ENCODE results near the gene PARP3. TPM values are rescaled to one million over a fixed set of nuclear protein-coding genes. Genes with fewer than 3 reads are reported as not detected.

The PARP3 gene
- total and polyA plus RNA-seq, 2 of the 8 experiments (the other 6 are each of a cell fraction or from before 2014, with no cell fraction given): 1.3 to 1.6 TPM

DNA sequence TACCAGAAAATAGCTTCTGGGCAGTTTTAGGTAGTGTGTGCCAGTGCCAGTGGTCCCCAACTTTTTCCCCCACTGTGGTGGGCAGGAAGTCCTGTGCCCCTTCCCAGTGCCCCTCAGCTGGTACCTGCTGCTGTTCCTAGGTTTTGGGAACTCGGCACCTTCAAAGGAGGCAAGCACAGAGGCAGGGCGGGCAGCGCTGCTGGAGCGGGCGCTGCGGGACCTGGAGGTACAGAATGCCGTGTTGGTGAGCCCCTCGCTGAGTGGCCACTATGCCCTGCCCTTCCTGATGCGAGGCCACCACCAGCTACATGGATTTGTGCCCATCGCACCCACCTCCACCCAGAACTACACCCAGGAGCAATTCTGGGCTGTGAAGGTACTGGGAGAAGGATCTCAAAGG is 38.1 kb downstream of the PARP3 start:
- Histone ChIP-seq H3K14ac (ENCODE audit: insufficient read length) (no peak overlapping the region), H3K23me2 (ENCODE audit: low read depth, low read length) (peaks cover 10% of the 10 kb centered on the region), H3K4me3 (ENCODE audit: extremely low read depth in 1 of 4, insufficient read depth in 2 of 4, low read depth in 3 of 4, low read length in 4 of 4) (no peak overlapping the region), H4K20me1 (replicated peaks in 1 of 2; ENCODE audit: control insufficient read depth in 1 of 2, insufficient read depth in 2 of 2, low read length in 2 of 2) (peaks cover 0 to 6% of the 10 kb centered on the region in 2 experiments), H2BK5ac (ENCODE audit: low read depth, low read length) (no peak overlapping the region), H2BK15ac (ENCODE audit: low read length) (no peak overlapping the region), H3K4me1 (replicated peaks in 1 of 4; ENCODE audit: control insufficient read depth in 3 of 4, insufficient read depth in 4 of 4, low read length in 3 of 4) (peaks cover 5 to 18% (median 13%) of the 10 kb centered on the region in 4 experiments), H3K79me1 (ENCODE audit: low read depth, low read length) (peaks cover 10% of the 10 kb centered on the region), H3K18ac (ENCODE audit: extremely low read depth, low read length) (no peak overlapping the region), H3K9me3 (ENCODE audit: insufficient read depth in 2 of 2, low read depth in 1 of 2, low read length in 1 of 2) (no peaks in the 10 kb centered on the region), H4K8ac (ENCODE audit: extremely low read depth, insufficient read depth, low read length) (no peak overlapping the region), H3K36me3 (ENCODE audit: control insufficient read depth in 2 of 4, insufficient read depth in 4 of 4, low read length in 3 of 4) (no peaks in the 10 kb centered on the region), H4K91ac (replicated peaks; ENCODE audit: insufficient read length, low read length) (no peak overlapping the region), H2AFZ (ENCODE audit: low read length) (no peak overlapping the region), H3K23ac (ENCODE audit: insufficient read length) (no peak overlapping the region), H3K9ac (replicated peaks in 1 of 4; ENCODE audit: extremely low read depth in 1 of 4, low read depth in 3 of 4, low read length in 3 of 4) (no peak overlapping the region), H4K5ac (ENCODE audit: insufficient read length, low read depth, low read length) (no peak overlapping the region), H2AK5ac (ENCODE audit: low read depth, low read length) (no peak overlapping the region), H3K79me2 (ENCODE audit: control insufficient read depth in 1 of 2, insufficient read depth in 2 of 2, low read length in 2 of 2) (no peaks in the 10 kb centered on the region), H2BK120ac (replicated peaks; ENCODE audit: low read depth, low read length) (no peak overlapping the region), H3K56ac (replicated peaks; ENCODE audit: insufficient read length, low read depth, low read length) (no peak overlapping the region), H3K27ac (ENCODE audit: low read depth, low read length) (no peak overlapping the region), H2BK20ac (ENCODE audit: low read length) (no peak overlapping the region), H3K4ac (replicated peaks; ENCODE audit: insufficient read length, low read depth, low read length) (no peak overlapping the region), H3K27me3 (replicated peaks in 1 of 4; ENCODE audit: control insufficient read depth in 3 of 4, extremely low read depth in 1 of 4, insufficient read depth in 3 of 4, low read length in 3 of 4) (peaks cover 2 to 19% (median 11%) of the 10 kb centered on the region in 4 experiments; a peak in 6 of 7 replicates), H2BK12ac (ENCODE audit: low read depth, low read length) (no peak overlapping the region), H3K4me2 (ENCODE audit: insufficient read depth in 1 of 2, low read depth in 2 of 2, low read length in 2 of 2) (no peak overlapping the region)
- 96% methylated on average over 10 of the region's 10 CpGs; no CpG with 5 or more reads in 1 of the 2 experiments for WGBS, 2 experiments (ENCODE audit: extremely low coverage in 1 of 2, insufficient coverage in 1 of 2, insufficient read length in 1 of 2, insufficient replicate concordance in 2 of 2, low coverage in 1 of 2, low lambda C conversion rate in 2 of 2, missing lambda C conversion rate in 1 of 2)
- ChIA-PET CTCF (ENCODE audit: partially characterized antibody) (interaction anchor here (1.2 to 5.5 kb wide), 5 partner anchors 8 to 160 kb away, joined by 3 to 66 read pairs (median 25); partner anchors contain the start of genes PARP3, PCBP4, RPL29 and RRP9), POLR2A (ENCODE audit: partially characterized antibody) (interaction anchor here (25.9 to 29.3 kb wide), 2 partner anchors 4 to 9 kb away, joined by 923 read pairs; partner anchors contain the start of genes ABHD14A, ABHD14B, ACY1 and PCBP4)
- DNase-seq (ENCODE audit: low read depth in 1 of 2, low spot score in 2 of 2) (no peak), FAIRE-seq (no peak)
- TF ChIP-seq BCL11A (IDR thresholded peaks at IDR 0.05; ENCODE audit: low read depth in 2 of 2, low read length in 2 of 2): no peak
- no peak for TF ChIP-seq SIRT6 (IDR thresholded peaks at IDR 0.05; ENCODE audit: low read length)
- no peak for TF ChIP-seq TCF12 (IDR thresholded peaks at IDR 0.05; ENCODE audit: low read depth, low read length)
- no peak for TF ChIP-seq FOSL1 (IDR thresholded peaks at IDR 0.05; ENCODE audit: insufficient read depth, low read depth, low read length)
- TF ChIP-seq CBX5 (IDR thresholded peaks at IDR 0.05; ENCODE audit: low read depth, low read length): no peak
- TF ChIP-seq, protein P1, sequence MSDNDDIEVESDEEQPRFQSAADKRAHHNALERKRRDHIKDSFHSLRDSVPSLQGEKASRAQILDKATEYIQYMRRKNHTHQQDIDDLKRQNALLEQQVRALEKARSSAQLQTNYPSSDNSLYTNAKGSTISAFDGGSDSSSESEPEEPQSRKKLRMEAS (IDR thresholded peaks at IDR 0.05): no peak
- no peak for TF ChIP-seq POLR2AphosphoS5 (IDR thresholded peaks at IDR 0.05; ENCODE audit: low read depth, low read length)
- TF ChIP-seq SAP30 (IDR thresholded peaks at IDR 0.05; ENCODE audit: insufficient read depth, insufficient replicate concordance, low read length): no peak
- TF ChIP-seq, protein P2, sequence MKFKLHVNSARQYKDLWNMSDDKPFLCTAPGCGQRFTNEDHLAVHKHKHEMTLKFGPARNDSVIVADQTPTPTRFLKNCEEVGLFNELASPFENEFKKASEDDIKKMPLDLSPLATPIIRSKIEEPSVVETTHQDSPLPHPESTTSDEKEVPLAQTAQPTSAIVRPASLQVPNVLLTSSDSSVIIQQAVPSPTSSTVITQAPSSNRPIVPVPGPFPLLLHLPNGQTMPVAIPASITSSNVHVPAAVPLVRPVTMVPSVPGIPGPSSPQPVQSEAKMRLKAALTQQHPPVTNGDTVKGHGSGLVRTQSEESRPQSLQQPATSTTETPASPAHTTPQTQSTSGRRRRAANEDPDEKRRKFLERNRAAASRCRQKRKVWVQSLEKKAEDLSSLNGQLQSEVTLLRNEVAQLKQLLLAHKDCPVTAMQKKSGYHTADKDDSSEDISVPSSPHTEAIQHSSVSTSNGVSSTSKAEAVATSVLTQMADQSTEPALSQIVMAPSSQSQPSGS (IDR thresholded peaks at IDR 0.05; ENCODE audit: low read length): no peak
- no peak for TF ChIP-seq JUND (IDR thresholded peaks at IDR 0.05; ENCODE audit: low read length)
- TF ChIP-seq TEAD4 (IDR thresholded peaks at IDR 0.05; ENCODE audit: low read depth, low read length): no peak
- TF ChIP-seq SP1 (IDR thresholded peaks at IDR 0.05; ENCODE audit: low read depth, low read length): no peak
- no peak for TF ChIP-seq SUZ12 (IDR thresholded peaks at IDR 0.05; ENCODE audit: low read length)
